Spinal cord (tissue), 10 donors: ENCODE results near the gene DHRS4. TPM values are rescaled to one million over a fixed set of nuclear protein-coding genes. Genes with fewer than 3 reads are reported as not detected.
"Not testable (repeated sequence)": the region's sequence is repeated elsewhere in the genome, so short reads cannot be mapped to it uniquely, and the experiment has no call there.

Experiments used
- DNase-seq, 6 donors: peaks; one replicate each; pipeline versions ENCODE4 v3.0.0 to v3.0.0-alpha.2; 2013 to 2015; ENCODE audit warnings: low spot score in 6 of 6, low read depth in 4 of 6
- H3K27ac ChIP-seq: one replicate; pipeline ENCODE4 v1.5.1; 2013; ENCODE audit warnings: low read depth, low read length, control low read depth
- H3K27me3 ChIP-seq: one replicate; pipeline ENCODE4 v1.6.1; 2013; ENCODE audit warnings: low read length; ENCODE audit not compliant: control insufficient read depth, insufficient read depth
- H3K36me3 ChIP-seq: one replicate; pipeline ENCODE4 v1.6.1; 2013; ENCODE audit warnings: low read length; ENCODE audit not compliant: control insufficient read depth, insufficient read depth
- H3K4me1 ChIP-seq: one replicate; pipeline ENCODE4 v1.6.1; 2013; ENCODE audit warnings: low read length; ENCODE audit not compliant: control insufficient read depth, insufficient read depth
- H3K4me3 ChIP-seq: one replicate; pipeline ENCODE4 v1.5.1; 2013; ENCODE audit warnings: low read depth, low read length, control low read depth
- H3K9me3 ChIP-seq: one replicate; pipeline ENCODE4 v1.6.1; 2013; ENCODE audit warnings: low read length; ENCODE audit not compliant: control insufficient read depth, insufficient read depth
- WGBS: methylation state at CpG from one replicate; pipeline ENCODE4 v1.1.5; 2013; ENCODE audit warnings: missing lambda C conversion rate; ENCODE audit not compliant: insufficient coverage; 5-methylcytosine and 5-hydroxymethylcytosine counted together
- polyA plus RNA-seq, 2 donors: library from polyadenylated mRNA; unstranded; fragments of 120-200 nt; gene quantifications; one replicate each; pipeline ENCODE4 v1.2.1, GENCODE V29; 2013; ENCODE audit not compliant: insufficient read length in 2 of 2
- total RNA-seq, 2 donors: library from RNA; depleted of rRNA in 1 of 2; stranded (reverse); fragments of 120-200 nt in 1 of 2; fragments of >200 nt in 1 of 2; gene quantifications; one replicate each; pipeline versions ENCODE4 v1.2.3 to v1.2.4, GENCODE V29; 2013 to 2014
- donor health status: healthy.

DHRS4 gene
- total and polyA plus RNA-seq, 4 donors: 14.1 to 22.7 (median 18.2) TPM

- not testable (repeated sequence) for H3K27me3 ChIP-seq, H3K36me3 ChIP-seq, H3K27ac ChIP-seq, H3K9me3 ChIP-seq, DNase-seq, H3K4me3 ChIP-seq
- WGBS: 50% methylated on average over 1 of the region's 3 CpGs
- peaks cover 19% of the 10 kb centered on the region for H3K4me1 ChIP-seq
These were observed 39.5 kb downstream of the DHRS4 start for GRCh38 chr14:23993042-23993441.

GRCh38 chr14:23996009-23996408 is 42.4 kb downstream of the DHRS4 start:
- not testable (repeated sequence) for H3K27me3 ChIP-seq, H3K9me3 ChIP-seq, H3K4me3 ChIP-seq, H3K36me3 ChIP-seq, DNase-seq, H3K27ac ChIP-seq, H3K4me1 ChIP-seq

- not testable (repeated sequence) for H3K4me3 ChIP-seq, H3K27me3 ChIP-seq, H3K4me1 ChIP-seq, H3K27ac ChIP-seq, H3K9me3 ChIP-seq, DNase-seq, H3K36me3 ChIP-seq
- no CpG with 5 or more reads among the region's 2 CpGs for WGBS
These were observed 43.3 kb downstream of the DHRS4 start for GRCh38 chr14:23996825-23997224.

- not testable (repeated sequence) for DNase-seq, H3K36me3 ChIP-seq, H3K27me3 ChIP-seq, H3K9me3 ChIP-seq, H3K27ac ChIP-seq, H3K4me3 ChIP-seq, H3K4me1 ChIP-seq
- WGBS: no CpG with 5 or more reads among the region's 5 CpGs
These were observed 46.1 kb downstream of the DHRS4 start for GRCh38 chr14:23999640-24000039.

- not testable (repeated sequence) for H3K36me3 ChIP-seq, H3K27ac ChIP-seq, H3K27me3 ChIP-seq, H3K9me3 ChIP-seq, DNase-seq, H3K4me1 ChIP-seq, H3K4me3 ChIP-seq
These were observed 47.5 kb downstream of the DHRS4 start for GRCh38 chr14:24001078-24001477.

GRCh38 chr14:24001679-24002078 is 48.1 kb downstream of the DHRS4 start:
- not testable (repeated sequence) for DNase-seq, H3K27ac ChIP-seq, H3K36me3 ChIP-seq, H3K4me1 ChIP-seq, H3K9me3 ChIP-seq, H3K27me3 ChIP-seq, H3K4me3 ChIP-seq
- WGBS: no CpG with 5 or more reads among the region's 2 CpGs

- WGBS: 0% methylated on average over 1 of the region's 15 CpGs
- not testable (repeated sequence) for DNase-seq, H3K27me3 ChIP-seq, H3K4me1 ChIP-seq, H3K27ac ChIP-seq, H3K9me3 ChIP-seq, H3K36me3 ChIP-seq
- peak overlapping the region; percentile 31 for H3K4me3 ChIP-seq
These were observed 52.9 kb downstream of the DHRS4 start for GRCh38 chr14:24006471-24006816.

- DNase-seq: peak in 2 of 6 donors; percentile 75 to 88
- H3K4me3 ChIP-seq: peak overlapping the region; percentile 32
- 2% methylated on average over 28 of the region's 62 CpGs for WGBS
- not testable (repeated sequence) for H3K27me3 ChIP-seq, H3K27ac ChIP-seq, H3K36me3 ChIP-seq, H3K9me3 ChIP-seq, H3K4me1 ChIP-seq
These were observed 53.5 kb downstream of the DHRS4 start for GRCh38 chr14:24006817-24007652.

GRCh38 chr14:24011051-24011450 is 57.5 kb downstream of the DHRS4 start:
- DNase-seq: no peak
- peaks cover 2% of the 10 kb centered on the region for H3K36me3 ChIP-seq
- WGBS: 57% methylated on average over 1 of the region's 2 CpGs

GRCh38 chr14:24012726-24013273 is 59.2 kb downstream of the DHRS4 start:
- H3K36me3 ChIP-seq, H3K27me3 ChIP-seq, H3K9me3 ChIP-seq, H3K4me1 ChIP-seq, H3K4me3 ChIP-seq, H3K27ac ChIP-seq: not testable (repeated sequence)
- peak in 2 of 6 donors; percentile 43 for DNase-seq
- WGBS: 17% methylated on average over 1 of the region's 4 CpGs

More at GRCh38 chr14:24011051-24011450, 57.5 kb downstream of the DHRS4 start:
- Histone ChIP-seq H3K4me3 (no peak overlapping the region), H3K27me3 (no peaks in the 10 kb centered on the region), H3K4me1 (peaks cover 4% of the 10 kb centered on the region), H3K27ac (no peak overlapping the region), H3K9me3 (peaks cover 2% of the 10 kb centered on the region)
